GM12891 (cell line): ENCODE measurements around the gene ENGASE.

Experiments used
- PAX5 ChIP-seq: IDR thresholded peaks from 2 replicates; pipeline ENCODE4 v1.6.1; 2011; ENCODE audit warnings: low read length, moderate library complexity, mild to moderate bottlenecking; ENCODE audit not compliant: insufficient read depth, severe bottlenecking
- POLR2A ChIP-seq: IDR thresholded peaks from 2 replicates; pipeline ENCODE4 v1.6.1; 2011; ENCODE audit warnings: low read depth, low read length, control low read depth
- POLR2AphosphoS5 ChIP-seq: IDR thresholded peaks from 2 replicates; pipeline ENCODE4 v1.6.1; 2011; ENCODE audit warnings: low read depth, low read length, control low read depth
- POU2F2 ChIP-seq: IDR thresholded peaks from 2 replicates; pipeline ENCODE4 v1.6.1; 2011; ENCODE audit warnings: low read depth, mild to moderate bottlenecking, control low read depth, low read length, moderate library complexity
- SPI1 ChIP-seq: IDR thresholded peaks from 2 replicates; pipeline ENCODE4 v1.6.1; 2011; ENCODE audit warnings: low read depth, low read length, control low read depth
- TAF1 ChIP-seq: IDR thresholded peaks from 2 replicates; pipeline ENCODE4 v1.6.1; 2011; ENCODE audit warnings: low read depth, low read length, control low read depth

GRCh38 chr17:79107499-79108231, 33.0 kb downstream of the ENGASE start:
- no peak for TF ChIP-seq POLR2A
- no peak for TF ChIP-seq POLR2AphosphoS5
- TF ChIP-seq TAF1: no peak
- TF ChIP-seq SPI1: no peak
- no peak for TF ChIP-seq PAX5
- no peak for TF ChIP-seq POU2F2
